Endothelial cell of umbilical vein (primary cell): ENCODE data around the gene JAML.

Experiments used
- FOS ChIP-seq: IDR thresholded peaks from 2 replicates; pipeline ENCODE4 v1.6.1; 2011; ENCODE audit warnings: mild to moderate bottlenecking, low read length, moderate library complexity, borderline replicate concordance; ENCODE audit not compliant: insufficient read depth
- POLR2AphosphoS5 ChIP-seq: IDR thresholded peaks from 2 replicates; pipeline ENCODE4 v1.6.1; 2012; ENCODE audit warnings: low read depth, mild to moderate bottlenecking, control low read depth, low read length, moderate library complexity; ENCODE audit not compliant: insufficient read depth
- TF ChIP-seq, protein P1 (sequence below), 2 donors: IDR thresholded peaks; 1 replicate in 1 of 2; 2 replicates in 1 of 2; pipeline ENCODE4 v1.5.1; 2011; ENCODE audit warnings: low read length in 2 of 2, mild to moderate bottlenecking in 2 of 2, moderate library complexity in 2 of 2, control low read depth in 1 of 2, inconsistent platforms in 1 of 2, low read depth in 1 of 2; ENCODE audit not compliant: insufficient read depth in 1 of 2; ENCODE audit errors: extremely low read depth in 1 of 2

DNA sequence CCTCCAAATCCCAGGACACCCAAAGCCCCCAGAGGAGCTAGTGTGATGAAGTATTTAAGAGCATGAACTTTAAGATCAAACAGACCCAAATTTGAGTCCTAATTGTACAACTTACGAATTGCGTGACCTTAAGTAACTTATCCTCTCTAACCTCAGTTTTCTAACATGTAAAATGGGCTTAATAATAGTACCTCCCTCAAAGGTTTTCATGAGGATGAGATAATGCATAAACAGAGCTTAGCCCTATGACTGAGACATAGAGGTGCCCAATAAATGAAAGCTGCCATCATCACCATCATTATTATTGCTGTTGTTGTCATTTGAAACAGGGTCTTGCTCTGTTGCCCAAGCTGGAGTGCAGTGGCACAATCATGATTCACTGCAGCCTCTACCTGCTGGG, 57.6 kb downstream of the JAML start:
- TF ChIP-seq, protein P1, sequence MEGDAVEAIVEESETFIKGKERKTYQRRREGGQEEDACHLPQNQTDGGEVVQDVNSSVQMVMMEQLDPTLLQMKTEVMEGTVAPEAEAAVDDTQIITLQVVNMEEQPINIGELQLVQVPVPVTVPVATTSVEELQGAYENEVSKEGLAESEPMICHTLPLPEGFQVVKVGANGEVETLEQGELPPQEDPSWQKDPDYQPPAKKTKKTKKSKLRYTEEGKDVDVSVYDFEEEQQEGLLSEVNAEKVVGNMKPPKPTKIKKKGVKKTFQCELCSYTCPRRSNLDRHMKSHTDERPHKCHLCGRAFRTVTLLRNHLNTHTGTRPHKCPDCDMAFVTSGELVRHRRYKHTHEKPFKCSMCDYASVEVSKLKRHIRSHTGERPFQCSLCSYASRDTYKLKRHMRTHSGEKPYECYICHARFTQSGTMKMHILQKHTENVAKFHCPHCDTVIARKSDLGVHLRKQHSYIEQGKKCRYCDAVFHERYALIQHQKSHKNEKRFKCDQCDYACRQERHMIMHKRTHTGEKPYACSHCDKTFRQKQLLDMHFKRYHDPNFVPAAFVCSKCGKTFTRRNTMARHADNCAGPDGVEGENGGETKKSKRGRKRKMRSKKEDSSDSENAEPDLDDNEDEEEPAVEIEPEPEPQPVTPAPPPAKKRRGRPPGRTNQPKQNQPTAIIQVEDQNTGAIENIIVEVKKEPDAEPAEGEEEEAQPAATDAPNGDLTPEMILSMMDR (IDR thresholded peaks at IDR 0.05; ENCODE audit: extremely low read depth in 1 of 2, insufficient read depth in 1 of 2, low read depth in 1 of 2, low read length in 2 of 2): no peak
- TF ChIP-seq POLR2AphosphoS5 (no peak), FOS (no peak)
